KMS-11 (cell line): ENCODE results near the gene PRDM16.

Experiments
- H2AFZ ChIP-seq: fragments of 200-600 bp; sonication (generic); 2 replicates; pipeline ENCODE4 v1.6.1; 2016; ENCODE audit warnings: antibody characterized with exemption, mixed run types, low read depth
- H3K27ac ChIP-seq: fragments of 200-600 bp; sonication (generic); 2 replicates; pipeline ENCODE4 v1.6.1; 2016; ENCODE audit warnings: mild to moderate bottlenecking, mixed run types
- H3K27me3 ChIP-seq: fragments of 200-600 bp; sonication (generic); 2 replicates; pipeline ENCODE4 v1.6.1; 2017; ENCODE audit warnings: mild to moderate bottlenecking, low read depth, mixed run types, moderate library complexity; ENCODE audit not compliant: insufficient read depth
- H3K36me3 ChIP-seq: fragments of 200-600 bp; sonication (generic); 2 replicates; pipeline ENCODE4 v1.6.1; 2017; ENCODE audit warnings: mild to moderate bottlenecking, mixed run types; ENCODE audit not compliant: insufficient read depth
- H3K4me1 ChIP-seq: fragments of 200-600 bp; sonication (generic); 2 replicates; pipeline ENCODE4 v1.6.1; 2016; ENCODE audit warnings: mild to moderate bottlenecking, low read depth, mixed run types; ENCODE audit not compliant: poor library complexity, severe bottlenecking
- H3K4me2 ChIP-seq: fragments of 200-600 bp; sonication (generic); 2 replicates; pipeline ENCODE4 v1.7.0; 2016; ENCODE audit warnings: mild to moderate bottlenecking, mixed run types
- H3K4me3 ChIP-seq: fragments of 200-600 bp; sonication (generic); IDR thresholded peaks from 2 replicates; pipeline ENCODE4 v1.6.1; 2017; ENCODE audit warnings: low read depth, low read length, mixed read lengths; ENCODE audit not compliant: insufficient read depth
- H3K79me2 ChIP-seq: fragments of 200-600 bp; sonication (generic); 2 replicates; pipeline ENCODE4 v1.6.1; 2016; ENCODE audit warnings: low read depth, mixed run types; ENCODE audit not compliant: insufficient read depth
- H3K9ac ChIP-seq: fragments of 200-600 bp; sonication (generic); 2 replicates; pipeline ENCODE4 v1.6.1; 2016; ENCODE audit warnings: mild to moderate bottlenecking, mixed run types
- H4K20me1 ChIP-seq: fragments of 200-600 bp; sonication (generic); 2 replicates; pipeline ENCODE4 v1.6.1; 2016; ENCODE audit warnings: mild to moderate bottlenecking, mixed run types; ENCODE audit not compliant: insufficient read depth
- TF ChIP-seq, protein P1 (sequence below): fragments of 200-600 bp; sonication (generic); conservative IDR thresholded peaks from 2 replicates; pipeline ENCODE4 v1.6.1; 2017; ENCODE audit warnings: low read depth, mild to moderate bottlenecking, antibody characterized with exemption, low read length, moderate library complexity, mixed read lengths

PRDM16 gene

DNA sequence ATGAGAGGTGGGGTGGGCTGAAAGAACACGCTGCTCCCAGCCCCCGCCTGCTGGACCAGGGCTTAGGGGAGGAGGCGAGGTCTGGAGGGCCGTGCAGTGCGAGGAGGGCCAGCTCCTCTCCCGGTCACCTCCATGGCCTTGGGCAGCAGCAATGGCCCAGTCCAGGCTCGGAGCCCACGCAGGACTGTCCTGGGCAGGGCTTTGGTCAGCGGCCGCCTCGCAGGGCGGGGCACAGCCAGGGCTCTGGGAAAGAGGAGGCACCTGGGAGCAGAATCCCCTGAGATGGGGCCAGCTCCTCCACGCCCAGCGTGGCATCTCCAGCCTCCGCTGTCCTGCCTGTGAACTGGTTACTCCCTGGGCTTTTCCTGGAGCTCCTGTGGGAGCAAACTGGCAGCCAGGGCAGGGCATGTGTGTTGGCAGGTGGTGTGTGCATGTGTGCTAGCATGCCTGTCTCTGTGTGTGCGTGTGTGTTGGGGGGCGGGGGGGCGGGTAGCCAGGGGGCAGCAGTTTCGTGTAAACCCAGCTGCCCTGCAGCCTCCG is 412.9 kb downstream of the PRDM16 start:
- Histone ChIP-seq H3K4me3 (no peak overlapping the region), H3K79me2 (no peaks in the 10 kb centered on the region), H3K4me1 (no peaks in the 10 kb centered on the region), H3K27me3 (peaks cover 75% of the 10 kb centered on the region), H3K36me3 (no peaks in the 10 kb centered on the region), H2AFZ (no peak overlapping the region), H3K4me2 (no peak overlapping the region), H4K20me1 (no peaks in the 10 kb centered on the region), H3K27ac (no peak overlapping the region), H3K9ac (no peak overlapping the region)
- TF ChIP-seq, protein P1, sequence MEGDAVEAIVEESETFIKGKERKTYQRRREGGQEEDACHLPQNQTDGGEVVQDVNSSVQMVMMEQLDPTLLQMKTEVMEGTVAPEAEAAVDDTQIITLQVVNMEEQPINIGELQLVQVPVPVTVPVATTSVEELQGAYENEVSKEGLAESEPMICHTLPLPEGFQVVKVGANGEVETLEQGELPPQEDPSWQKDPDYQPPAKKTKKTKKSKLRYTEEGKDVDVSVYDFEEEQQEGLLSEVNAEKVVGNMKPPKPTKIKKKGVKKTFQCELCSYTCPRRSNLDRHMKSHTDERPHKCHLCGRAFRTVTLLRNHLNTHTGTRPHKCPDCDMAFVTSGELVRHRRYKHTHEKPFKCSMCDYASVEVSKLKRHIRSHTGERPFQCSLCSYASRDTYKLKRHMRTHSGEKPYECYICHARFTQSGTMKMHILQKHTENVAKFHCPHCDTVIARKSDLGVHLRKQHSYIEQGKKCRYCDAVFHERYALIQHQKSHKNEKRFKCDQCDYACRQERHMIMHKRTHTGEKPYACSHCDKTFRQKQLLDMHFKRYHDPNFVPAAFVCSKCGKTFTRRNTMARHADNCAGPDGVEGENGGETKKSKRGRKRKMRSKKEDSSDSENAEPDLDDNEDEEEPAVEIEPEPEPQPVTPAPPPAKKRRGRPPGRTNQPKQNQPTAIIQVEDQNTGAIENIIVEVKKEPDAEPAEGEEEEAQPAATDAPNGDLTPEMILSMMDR = no peak

DNA sequence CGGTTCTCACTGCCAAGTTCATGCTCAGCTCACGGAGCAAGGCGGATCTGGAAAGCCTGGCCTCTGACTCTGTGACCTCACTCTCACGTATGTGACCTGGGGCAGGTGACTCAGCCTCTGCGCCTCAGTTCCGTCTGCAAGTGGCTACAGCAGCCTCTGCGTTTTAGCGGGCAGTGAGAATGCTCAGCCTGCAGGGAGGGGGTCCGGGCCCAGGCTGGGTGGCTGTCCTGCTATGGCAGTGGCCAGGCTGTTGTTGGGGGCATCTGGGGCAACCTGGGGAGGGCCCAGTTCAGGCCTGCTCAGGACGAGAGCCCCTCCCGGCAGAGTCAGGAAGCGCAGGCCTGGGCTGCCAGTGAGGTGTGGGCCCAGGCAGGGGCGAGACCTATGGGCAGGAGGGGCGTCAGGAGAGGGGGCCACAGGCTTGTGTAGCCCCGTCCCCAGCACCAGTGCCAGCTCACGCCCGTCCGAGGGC is 413.4 kb downstream of the PRDM16 start:
- H4K20me1 ChIP-seq = no peaks in the 10 kb centered on the region
- TF ChIP-seq, protein P1 = 0 out of 2 replicates have a peak, but pooled peaks have one; percentile 28
- H3K9ac ChIP-seq = no peak overlapping the region
- H3K4me3 ChIP-seq = no peak overlapping the region
- H3K4me2 ChIP-seq = no peak overlapping the region
- no peaks in the 10 kb centered on the region for H3K79me2 ChIP-seq
- H3K4me1 ChIP-seq = no peaks in the 10 kb centered on the region
- no peaks in the 10 kb centered on the region for H3K36me3 ChIP-seq
- H3K27ac ChIP-seq = no peak overlapping the region
- H2AFZ ChIP-seq = no peak overlapping the region
- peaks cover 78% of the 10 kb centered on the region for H3K27me3 ChIP-seq

DNA sequence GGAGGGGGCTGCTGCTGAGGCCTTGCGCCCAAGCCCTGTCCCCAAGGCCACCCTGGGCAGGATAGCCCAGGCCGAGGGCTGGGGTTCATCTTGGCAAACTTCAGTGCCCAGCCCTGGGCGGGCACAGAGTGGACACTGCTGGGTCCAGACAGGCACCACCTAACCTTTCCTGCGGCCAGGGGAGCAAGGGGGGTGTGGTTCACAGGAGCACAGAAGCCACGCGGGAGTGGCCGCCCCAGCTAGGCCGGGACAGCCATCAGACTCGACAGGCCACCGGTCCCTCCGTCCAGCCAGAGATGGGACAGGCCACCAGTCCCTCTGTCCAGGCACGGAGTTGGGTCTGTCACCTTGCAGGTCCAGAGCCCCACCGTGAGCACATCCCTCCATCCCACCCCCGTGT is 414.4 kb downstream of the PRDM16 start:
- H2AFZ ChIP-seq = no peak overlapping the region
- H3K36me3 ChIP-seq = no peaks in the 10 kb centered on the region
- H3K79me2 ChIP-seq = no peaks in the 10 kb centered on the region
- H3K4me1 ChIP-seq = no peaks in the 10 kb centered on the region
- no peak overlapping the region for H3K27ac ChIP-seq
- TF ChIP-seq, protein P1 = no peak
- no peak overlapping the region for H3K4me2 ChIP-seq
- H4K20me1 ChIP-seq = no peaks in the 10 kb centered on the region
- no peak overlapping the region for H3K9ac ChIP-seq
- H3K4me3 ChIP-seq = no peak overlapping the region
- peaks cover 80% of the 10 kb centered on the region for H3K27me3 ChIP-seq

DNA sequence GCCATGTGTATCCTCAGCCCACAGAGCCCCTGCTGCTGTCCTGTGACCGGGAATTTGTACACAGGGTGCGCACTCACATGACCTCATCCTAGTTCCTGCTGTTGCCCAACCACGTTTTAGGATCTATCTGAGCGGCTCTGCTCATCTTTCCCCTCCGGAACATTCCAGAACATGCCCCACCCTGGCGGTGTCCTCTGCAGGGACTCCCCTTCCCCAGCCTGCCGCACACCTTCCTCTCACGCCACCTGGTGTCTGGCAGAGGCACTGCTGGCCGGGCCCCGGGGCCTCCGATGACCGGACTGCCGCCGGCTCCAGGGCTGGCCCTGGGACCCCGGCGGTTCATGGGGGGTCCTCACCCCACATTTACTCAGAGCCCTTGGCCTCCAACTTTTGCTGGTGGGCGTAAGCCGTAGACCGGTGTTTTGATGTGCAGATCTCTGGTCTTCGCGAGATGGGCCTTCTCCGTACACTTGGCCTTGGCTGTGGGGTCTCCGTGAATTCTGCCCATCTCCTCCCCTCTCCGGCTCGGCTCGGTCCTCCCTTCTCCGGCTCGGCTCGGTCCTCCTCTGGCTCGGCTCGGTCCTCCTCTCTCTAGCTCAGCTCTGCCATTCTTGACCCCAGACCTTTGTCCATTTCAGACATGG is 414.9 kb downstream of the PRDM16 start:
- no peak overlapping the region for H3K27ac ChIP-seq
- H3K79me2 ChIP-seq = no peaks in the 10 kb centered on the region
- H3K4me1 ChIP-seq = no peaks in the 10 kb centered on the region
- no peak overlapping the region for H3K4me3 ChIP-seq
- H4K20me1 ChIP-seq = no peaks in the 10 kb centered on the region
- H3K27me3 ChIP-seq = peaks cover 82% of the 10 kb centered on the region
- TF ChIP-seq, protein P1 = peak; percentile 63
- H3K9ac ChIP-seq = no peak overlapping the region
- no peak overlapping the region for H2AFZ ChIP-seq
- H3K36me3 ChIP-seq = no peaks in the 10 kb centered on the region
- no peak overlapping the region for H3K4me2 ChIP-seq
